GM12873 (cell line): Measurements from ENCODE around the gene P2RX6.

Experiments
- CTCF ChIP-seq: IDR thresholded peaks from 2 replicates; pipeline ENCODE4 v1.5.1; 2012; ENCODE audit warnings: low read depth, mild to moderate bottlenecking, moderate library complexity, low read length, control low read depth; ENCODE audit not compliant: insufficient read depth; ENCODE audit errors: missing control alignments

Gene P2RX6

GRCh38 chr22:21055880-21056319 is 40.9 kb downstream of the P2RX6 start:
- TF ChIP-seq CTCF = no peak

- no peak for TF ChIP-seq CTCF
These were observed 50.2 kb downstream of the P2RX6 start for GRCh38 chr22:21064917-21065864.

GRCh38 chr22:21067075-21067900 is 52.3 kb downstream of the P2RX6 start:
- TF ChIP-seq CTCF = no peak

GRCh38 chr22:21067901-21068680 is 53.1 kb downstream of the P2RX6 start:
- TF ChIP-seq CTCF = no peak

GRCh38 chr22:21068681-21069276 is 53.8 kb downstream of the P2RX6 start:
- no peak for TF ChIP-seq CTCF

GRCh38 chr22:21069375-21069774 is 54.4 kb downstream of the P2RX6 start:
- no peak for TF ChIP-seq CTCF
